ENCODE measurements around the gene ANKRD36. TPM values are rescaled to one million over a fixed set of nuclear protein-coding genes. Genes with fewer than 3 reads are reported as not detected.
"Not testable (repeated sequence)": the region's sequence is repeated elsewhere in the genome, so short reads cannot be mapped to it uniquely, and the experiment has no call there.

The ANKRD36 gene
- total RNA-seq, 2 experiments from 2014 or later = 37.6 to 85.4 TPM

DNA sequence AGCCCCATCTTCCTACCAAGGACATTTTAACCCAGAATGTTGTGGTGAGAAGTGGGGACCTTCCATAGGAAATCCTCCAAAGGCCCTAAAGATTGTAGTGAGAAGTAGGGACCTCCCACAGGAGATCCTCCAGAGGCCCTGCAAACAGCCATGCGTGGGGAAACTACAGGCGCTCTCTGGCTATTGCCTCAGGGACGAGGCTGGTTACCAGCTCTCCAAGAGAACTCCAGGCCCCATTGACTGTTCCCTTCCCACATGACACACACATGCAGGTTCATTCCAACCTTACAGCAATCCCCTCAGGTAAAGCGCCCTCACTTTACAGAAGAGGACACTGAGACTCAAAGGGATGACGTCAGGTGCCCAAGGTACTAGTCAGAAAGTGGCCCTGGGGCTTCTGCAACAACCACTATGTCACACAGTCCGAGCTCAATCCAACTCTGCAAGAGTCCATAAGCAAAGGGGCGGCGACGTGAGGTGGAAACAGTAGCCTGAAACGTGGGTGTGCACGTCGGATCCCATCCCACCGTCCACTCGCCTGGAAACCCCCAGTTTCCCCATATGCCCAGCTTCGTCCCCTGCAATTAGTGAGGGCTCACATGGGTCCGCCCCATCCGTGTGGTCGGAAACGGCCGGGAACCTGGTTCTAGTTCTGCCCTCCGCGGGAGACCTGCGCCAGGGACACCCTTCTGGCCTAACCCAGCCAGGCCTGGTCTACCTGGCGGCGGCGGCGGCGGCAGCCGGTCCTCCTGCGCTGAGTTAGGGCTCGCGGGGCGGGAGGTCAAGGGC is 18.8 kb upstream of the ANKRD36 start:
- H3K27ac Mint-ChIP-seq, CTCF ChIA-PET, DNase-seq: not testable (repeated sequence)

DNA sequence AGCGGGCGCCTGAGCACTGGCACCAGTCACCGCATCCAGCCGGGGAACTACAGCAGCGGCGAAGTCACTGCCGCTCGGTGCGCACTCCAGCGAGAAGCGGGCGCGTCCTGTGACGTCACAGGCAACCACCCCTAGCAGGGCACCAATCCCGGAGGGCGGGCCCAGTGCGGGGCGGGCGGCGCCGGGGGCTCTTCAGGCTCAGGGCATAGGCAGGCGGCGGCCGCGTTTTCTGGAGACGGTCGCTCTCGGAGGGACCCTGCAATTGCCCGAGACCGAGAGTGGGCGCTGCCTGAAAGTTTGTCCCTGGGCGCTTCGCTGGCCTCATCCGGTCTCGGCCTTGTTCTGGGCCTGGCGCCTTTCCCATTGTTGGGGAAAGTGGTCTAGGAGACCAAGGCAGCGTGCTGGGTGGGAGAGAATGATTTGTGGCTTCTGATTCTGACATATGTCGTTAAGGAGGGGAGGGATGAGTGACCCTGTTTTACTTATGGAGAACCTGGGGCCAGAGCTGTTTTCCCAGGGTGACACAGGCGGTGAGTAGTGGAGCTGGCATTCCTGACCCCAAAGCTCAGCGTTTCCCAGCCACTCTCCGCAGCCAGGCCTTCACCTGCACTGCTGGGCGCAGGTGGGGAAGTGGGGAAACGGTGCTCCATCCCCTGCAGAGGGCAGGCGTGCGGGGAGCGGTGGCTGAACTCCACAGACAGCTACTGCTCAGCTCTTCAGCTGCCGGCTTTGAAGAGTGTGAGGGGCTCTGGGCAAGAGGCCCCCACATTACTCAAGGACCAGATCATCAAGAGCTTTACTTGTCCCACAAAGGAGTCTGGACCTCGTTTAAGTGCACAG is 18.0 kb upstream of the ANKRD36 start, which contains the start of gene FAHD2B:
Gene FAHD2B (minus strand): TSS at position 111 of the 840 bp plus-strand sequence. CDS start 3,176 bp downstream, outside the sequence.
- H3K9me3 Mint-ChIP-seq (ENCODE audit: low read depth); H3K36me3 Mint-ChIP-seq: not testable (repeated sequence)
- peak within 1 kb of the TSS; percentile 49 for H3K27ac Mint-ChIP-seq
- ATAC-seq (peak; percentile 98), DNase-seq (peak; percentile 92)
- peaks cover 14% of the 10 kb centered on the region for H3K4me1 Mint-ChIP-seq
- CTCF ChIA-PET = interaction anchor here (1.1 kb wide), 1 partner anchor 17 kb away, joined by 3 read pairs; no protein-coding TSS in a partner anchor
- H3K4me3 Mint-ChIP-seq = peak within 1 kb of the TSS; percentile 69
- peaks cover 10% of the 10 kb centered on the region for H3K27me3 Mint-ChIP-seq

More for the DNA sequence above, 18.8 kb upstream of the ANKRD36 start:
- peak; percentile 27 for ATAC-seq
- H3K4me1 Mint-ChIP-seq = peaks cover 14% of the 10 kb centered on the region
- H3K9me3 Mint-ChIP-seq (ENCODE audit: low read depth); H3K36me3 Mint-ChIP-seq; H3K27me3 Mint-ChIP-seq: not testable (repeated sequence)
- H3K4me3 Mint-ChIP-seq = peak overlapping the region; percentile 36

DNA sequence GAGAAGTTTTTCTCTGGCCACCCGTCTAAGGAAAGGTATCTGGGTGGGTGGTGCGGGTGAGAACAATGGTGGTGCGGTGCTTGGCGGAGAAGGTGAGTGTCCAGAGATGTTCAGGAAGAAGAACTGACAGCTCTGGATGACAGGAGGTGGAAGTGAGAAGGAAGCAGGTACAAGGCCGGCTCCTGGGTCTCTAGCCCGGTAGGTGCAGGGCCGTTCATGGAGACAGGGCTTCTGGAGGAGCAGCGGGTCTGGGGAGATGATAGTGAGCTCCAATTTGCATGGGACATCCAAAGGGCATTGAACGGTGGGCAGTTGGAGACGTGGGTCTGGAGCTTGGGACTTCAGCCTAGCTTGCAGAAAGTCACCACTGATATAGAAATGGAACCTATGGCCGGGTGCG is 17.3 kb upstream of the ANKRD36 start:
- ATAC-seq (no peak), DNase-seq (no peak)
- Mint-ChIP-seq H3K36me3 (no peaks in the 10 kb centered on the region), H3K4me1 (peaks cover 14% of the 10 kb centered on the region), H3K9me3 (ENCODE audit: low read depth) (no peaks in the 10 kb centered on the region), H3K4me3 (peak overlapping the region; percentile 69), H3K27ac (no peak overlapping the region), H3K27me3 (peaks cover 12% of the 10 kb centered on the region)
- CTCF ChIA-PET = interaction anchor here (1.1 kb wide), 1 partner anchor 16 kb away, joined by 3 read pairs; no protein-coding TSS in a partner anchor

DNA sequence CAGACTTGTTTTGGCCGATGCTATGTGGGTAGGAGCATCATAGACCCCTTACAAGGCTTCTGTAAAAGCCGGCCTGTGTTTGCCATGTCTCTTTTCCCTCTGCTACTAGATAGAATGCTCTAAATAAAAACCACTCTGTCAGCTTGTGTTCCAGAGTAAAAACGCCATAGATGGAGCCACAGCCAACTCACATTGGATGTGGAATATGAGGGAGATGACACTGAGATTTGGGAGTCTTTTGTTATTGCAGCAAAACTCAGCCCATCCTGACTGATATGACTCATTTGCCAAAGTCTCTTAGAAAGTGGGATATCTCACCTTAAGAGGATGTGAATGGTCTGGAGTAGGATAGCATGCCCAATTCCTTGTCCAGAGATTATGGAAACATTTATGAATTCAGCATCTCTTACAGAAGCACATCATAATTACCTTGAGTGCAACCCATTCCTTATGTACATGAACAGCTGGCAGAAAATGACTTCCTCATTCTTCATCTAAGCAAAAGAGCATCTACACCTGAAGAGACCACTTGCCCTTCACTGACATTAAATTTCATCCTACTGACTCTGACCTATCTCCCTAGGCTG is 14.1 kb upstream of the ANKRD36 start:
- Mint-ChIP-seq H3K27me3 (peaks cover 19% of the 10 kb centered on the region), H3K4me1 (peaks cover 11% of the 10 kb centered on the region)

DNA sequence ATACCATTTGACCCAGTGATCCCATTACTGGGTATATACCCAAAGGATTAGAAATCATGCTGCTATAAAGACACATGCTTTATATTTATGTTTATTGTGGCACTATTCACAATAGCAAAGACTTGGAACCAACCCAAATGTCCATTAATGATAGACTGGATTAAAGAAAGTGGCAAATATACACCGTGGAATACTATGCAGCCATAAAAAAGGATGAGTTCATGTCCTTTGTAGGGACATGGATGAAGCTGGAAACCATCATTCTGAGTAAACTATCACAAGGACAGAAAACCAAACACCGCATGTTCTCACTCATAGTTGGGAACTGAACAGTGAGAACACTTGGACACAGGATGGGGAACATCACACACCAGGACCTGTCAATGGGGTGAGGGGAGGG is 6.1 kb upstream of the ANKRD36 start:
- H3K27ac Mint-ChIP-seq; H3K9me3 Mint-ChIP-seq (ENCODE audit: low read depth); DNase-seq; H3K4me3 Mint-ChIP-seq; H3K36me3 Mint-ChIP-seq; CTCF ChIA-PET; ATAC-seq; H3K4me1 Mint-ChIP-seq: not testable (repeated sequence)
- H3K27me3 Mint-ChIP-seq = peaks cover 54% of the 10 kb centered on the region

More for the DNA sequence above, 14.1 kb upstream of the ANKRD36 start:
- H3K36me3 Mint-ChIP-seq; ATAC-seq; H3K4me3 Mint-ChIP-seq; DNase-seq; H3K27ac Mint-ChIP-seq; CTCF ChIA-PET; H3K9me3 Mint-ChIP-seq (ENCODE audit: low read depth): not testable (repeated sequence)

DNA sequence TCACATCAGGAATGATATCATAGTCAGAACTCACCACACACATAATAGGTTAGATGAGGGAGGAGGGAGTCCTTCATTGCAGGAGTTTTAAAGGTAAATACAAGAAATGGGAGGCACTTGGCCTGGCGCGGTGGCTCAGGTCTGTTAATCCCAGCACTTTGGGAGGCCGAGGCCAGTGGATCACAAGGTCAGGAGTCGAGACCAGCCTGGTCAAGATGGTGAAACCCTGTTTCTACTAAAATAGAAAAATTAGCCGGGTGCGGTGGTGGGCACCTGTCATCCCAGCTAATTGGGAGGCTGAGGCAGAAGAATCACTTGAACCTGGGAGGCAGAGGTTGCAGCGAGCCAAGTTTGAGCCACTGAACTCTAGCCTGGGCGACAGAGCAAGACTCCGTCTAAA is 1.7 kb upstream of the ANKRD36 start:
- DNase-seq; H3K4me1 Mint-ChIP-seq; ATAC-seq; H3K4me3 Mint-ChIP-seq; H3K36me3 Mint-ChIP-seq; H3K27ac Mint-ChIP-seq; H3K9me3 Mint-ChIP-seq (ENCODE audit: low read depth): not testable (repeated sequence)
- CTCF ChIA-PET = interaction anchor here (1.2 to 3.7 kb wide), 11 partner anchors 8 to 293 kb away, joined by 3 to 48 read pairs (median 7); partner anchors contain the start of gene ANKRD39
- H3K27me3 Mint-ChIP-seq = peaks cover 31% of the 10 kb centered on the region

DNA sequence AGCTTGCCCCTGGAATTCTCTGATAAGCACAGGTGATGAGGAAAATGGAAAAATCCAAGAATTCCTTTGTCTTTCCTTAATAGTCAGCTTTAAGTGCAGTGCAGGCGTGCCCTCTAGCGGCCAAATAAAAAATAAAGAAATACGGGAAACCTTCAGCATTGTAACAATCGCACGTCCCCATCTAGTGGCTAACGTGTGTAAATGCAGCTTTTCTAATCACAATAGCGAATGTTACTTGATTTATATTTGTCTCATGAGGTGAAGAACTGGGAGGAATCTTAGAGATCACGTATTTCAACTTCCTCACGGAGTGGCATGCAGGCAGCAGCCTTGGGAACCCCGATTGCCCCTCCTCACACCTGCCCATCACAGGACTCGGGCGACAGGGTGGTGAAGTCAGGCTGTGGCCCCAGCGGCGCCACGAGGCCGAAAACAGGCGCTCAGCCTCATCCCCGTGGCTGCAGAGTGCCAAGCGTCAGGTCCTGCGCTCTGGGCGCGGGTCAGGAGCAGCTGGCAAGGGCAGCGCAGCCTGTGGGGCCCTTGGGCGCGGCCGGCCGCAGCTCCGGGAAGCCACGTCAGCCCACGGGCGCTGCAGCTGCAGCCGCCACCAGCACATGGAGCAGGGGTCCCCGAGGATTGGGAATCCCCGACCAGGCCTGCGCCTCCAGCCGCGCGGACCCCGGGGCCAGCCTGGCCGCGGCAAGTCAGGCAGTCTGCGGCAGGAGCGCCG is 468 bp upstream of the ANKRD36 start:
- DNase-seq (peak; percentile 66), ATAC-seq (peak; percentile 62)
- not testable (repeated sequence) for H3K36me3 Mint-ChIP-seq; H3K9me3 Mint-ChIP-seq (ENCODE audit: low read depth); H3K4me1 Mint-ChIP-seq
- H3K27ac Mint-ChIP-seq = peak overlapping the region; percentile 94
- CTCF ChIA-PET = interaction anchor here (0.8 to 3.7 kb wide), 20 partner anchors 9 to 518 kb away, joined by 3 to 48 read pairs (median 4); partner anchors contain the start of gene ANKRD39
- peaks cover 21% of the 10 kb centered on the region for H3K27me3 Mint-ChIP-seq
- H3K4me3 Mint-ChIP-seq = peak overlapping the region; percentile 88

DNA sequence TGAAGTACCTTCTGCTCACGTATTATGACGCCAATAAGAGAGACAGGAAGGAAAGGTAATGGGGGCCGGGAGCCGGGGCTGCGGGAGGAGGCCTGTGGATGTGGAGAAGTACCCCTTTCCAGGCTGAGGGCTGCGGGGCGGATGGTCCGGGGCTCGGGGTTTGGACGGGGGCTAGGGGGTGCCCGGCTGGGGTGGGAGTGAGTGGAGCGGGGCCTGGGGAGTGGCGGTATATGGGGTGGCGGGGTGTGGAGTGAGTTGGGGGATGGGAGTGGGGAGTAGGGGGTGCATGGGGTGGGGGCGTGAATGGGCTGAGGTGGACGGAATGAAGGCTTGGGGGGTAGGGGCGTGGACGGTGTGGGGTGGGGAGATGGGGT is 916 bp downstream of the ANKRD36 start:
- H3K36me3 Mint-ChIP-seq; H3K4me1 Mint-ChIP-seq; H3K9me3 Mint-ChIP-seq (ENCODE audit: low read depth); DNase-seq; ATAC-seq: not testable (repeated sequence)
- CTCF ChIA-PET = interaction anchor here (2.9 to 3.7 kb wide), 3 partner anchors 102 to 256 kb away, joined by 27 to 48 read pairs (median 33); partner anchors contain the start of gene ANKRD39
- peaks cover 16% of the 10 kb centered on the region for H3K27me3 Mint-ChIP-seq
- H3K27ac Mint-ChIP-seq = peak overlapping the region; percentile 97
- peak overlapping the region; percentile 95 for H3K4me3 Mint-ChIP-seq

DNA sequence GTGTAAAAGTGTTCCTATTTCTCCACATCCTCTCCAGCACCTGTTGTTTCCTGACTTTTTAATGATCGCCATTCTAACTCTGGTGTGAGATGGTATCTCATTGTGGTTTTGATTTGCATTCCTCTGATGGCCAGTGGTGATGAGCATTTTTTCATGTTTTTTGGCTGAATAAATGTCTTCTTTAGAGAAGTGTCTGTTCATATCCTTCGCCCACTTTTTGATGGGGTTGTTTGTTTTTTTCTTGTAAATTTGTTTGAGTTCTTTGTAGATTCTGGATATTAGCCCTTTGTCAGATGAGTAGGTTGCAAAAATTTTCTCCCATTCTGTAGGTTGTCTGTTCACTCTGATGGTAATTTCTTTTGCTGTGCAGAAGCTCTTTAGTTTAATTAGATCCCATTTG is 16.1 kb downstream of the ANKRD36 start:
- H3K4me1 Mint-ChIP-seq; H3K27me3 Mint-ChIP-seq; CTCF ChIA-PET; H3K27ac Mint-ChIP-seq; ATAC-seq; H3K9me3 Mint-ChIP-seq (ENCODE audit: low read depth); H3K4me3 Mint-ChIP-seq; DNase-seq: not testable (repeated sequence)
- peaks cover 29% of the 10 kb centered on the region for H3K36me3 Mint-ChIP-seq

DNA sequence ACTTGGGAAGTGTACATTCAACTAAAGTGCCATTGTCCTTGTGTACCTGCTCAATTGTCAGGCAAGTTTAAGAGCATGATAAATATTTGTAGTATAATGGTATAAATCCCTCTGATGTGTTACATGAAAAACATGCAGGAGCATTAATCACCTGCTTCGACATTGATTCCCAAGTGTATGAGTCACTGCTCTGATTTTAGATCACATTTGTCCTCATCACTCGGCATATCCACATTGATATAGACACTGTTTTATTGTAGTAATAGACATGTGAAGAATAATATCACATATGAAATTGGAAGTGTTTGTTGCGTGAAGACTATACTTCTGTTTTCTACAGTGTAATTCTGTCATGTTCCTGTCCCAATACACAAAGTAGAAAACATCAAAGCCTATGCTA is 31.1 kb downstream of the ANKRD36 start:
- DNase-seq; H3K27me3 Mint-ChIP-seq; CTCF ChIA-PET; H3K4me1 Mint-ChIP-seq; ATAC-seq; H3K9me3 Mint-ChIP-seq (ENCODE audit: low read depth); H3K27ac Mint-ChIP-seq; H3K4me3 Mint-ChIP-seq: not testable (repeated sequence)
- peaks cover 24% of the 10 kb centered on the region for H3K36me3 Mint-ChIP-seq

DNA sequence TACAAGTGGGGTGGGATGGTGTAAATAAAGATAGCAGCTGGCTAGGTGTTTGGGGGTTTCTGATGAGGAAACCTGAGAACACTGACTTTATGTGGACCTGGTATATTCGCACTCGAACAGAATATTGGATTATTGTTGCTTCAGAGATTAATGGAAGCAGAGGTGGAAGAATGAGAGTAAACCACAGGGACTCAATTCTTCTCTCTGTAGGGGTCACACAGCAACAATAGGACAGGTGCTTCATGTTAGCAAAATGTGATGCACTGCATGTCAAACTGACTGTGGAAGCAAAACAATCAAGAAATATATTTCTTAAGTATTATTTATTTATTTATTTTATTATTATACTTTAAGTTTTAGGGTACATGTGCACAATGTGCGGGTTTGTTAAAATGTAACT is 53.6 kb downstream of the ANKRD36 start:
- peaks cover 14% of the 10 kb centered on the region for H3K9me3 Mint-ChIP-seq (ENCODE audit: low read depth)
- H3K27ac Mint-ChIP-seq, DNase-seq, CTCF ChIA-PET, H3K27me3 Mint-ChIP-seq, H3K4me1 Mint-ChIP-seq, ATAC-seq, H3K4me3 Mint-ChIP-seq: not testable (repeated sequence)
- peaks cover 44% of the 10 kb centered on the region for H3K36me3 Mint-ChIP-seq

DNA sequence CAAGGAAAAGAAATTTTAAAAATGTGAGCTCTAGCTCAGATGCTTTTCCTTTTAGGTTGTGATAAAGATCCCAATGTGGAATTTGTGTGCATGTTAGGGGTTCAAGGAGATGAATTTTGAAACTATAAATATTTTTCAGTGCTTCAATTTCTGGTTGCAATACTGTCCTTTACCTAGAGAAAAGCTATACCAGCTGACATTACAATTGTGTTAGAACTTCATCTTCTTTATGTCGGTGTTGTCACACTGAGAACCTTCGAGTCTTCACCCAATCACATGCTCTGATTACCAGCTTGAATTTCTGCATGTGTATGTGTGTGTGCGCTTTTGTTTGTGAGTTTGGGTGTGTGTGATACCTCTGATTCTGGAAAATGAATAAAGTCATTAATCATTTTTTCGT is 55.0 kb downstream of the ANKRD36 start:
- not testable (repeated sequence) for H3K27ac Mint-ChIP-seq
- peaks cover 44% of the 10 kb centered on the region for H3K36me3 Mint-ChIP-seq

More for the DNA sequence above, 55.0 kb downstream of the ANKRD36 start:
- ATAC-seq, H3K4me3 Mint-ChIP-seq, CTCF ChIA-PET, H3K4me1 Mint-ChIP-seq, DNase-seq, H3K27me3 Mint-ChIP-seq: not testable (repeated sequence)
- peaks cover 14% of the 10 kb centered on the region for H3K9me3 Mint-ChIP-seq (ENCODE audit: low read depth)
